ENCODE results near the gene MFN2.

DNA sequence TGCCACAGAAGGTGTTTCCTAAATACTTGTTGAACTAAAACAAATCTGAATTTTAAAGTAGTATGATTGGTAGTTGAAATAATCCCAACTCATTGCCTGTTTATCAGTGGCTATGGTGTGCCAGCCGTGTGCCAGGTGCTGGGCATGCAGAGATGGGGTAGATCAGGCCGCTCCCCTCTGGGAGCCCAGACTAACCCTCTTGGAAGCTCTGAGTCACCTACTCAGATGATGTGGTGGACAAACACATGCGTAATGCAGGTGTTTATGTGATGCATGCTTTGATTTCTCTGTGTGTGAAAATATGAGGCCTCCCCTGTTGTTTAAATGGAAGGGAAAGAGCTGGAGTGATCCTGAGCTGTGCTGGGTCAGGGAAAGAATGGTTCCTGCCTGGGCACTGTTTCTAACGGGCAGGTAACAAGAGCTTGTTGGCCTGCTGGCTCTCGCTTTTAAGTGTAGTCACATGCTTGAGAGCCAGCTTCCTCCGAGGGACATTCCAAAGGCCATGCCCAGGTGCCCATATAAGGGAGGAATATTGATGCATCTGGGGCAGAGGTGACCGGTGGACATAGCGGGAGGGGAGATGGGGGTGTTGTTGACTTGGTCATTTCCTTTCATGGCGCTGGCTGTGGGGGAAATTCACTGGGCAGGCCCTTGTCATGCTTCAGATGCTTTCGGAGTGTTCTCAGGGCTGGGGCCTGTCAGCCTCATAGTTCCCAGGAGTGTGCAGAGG, 10.2 kb downstream of the MFN2 start:
- TF ChIP-seq, protein P1, sequence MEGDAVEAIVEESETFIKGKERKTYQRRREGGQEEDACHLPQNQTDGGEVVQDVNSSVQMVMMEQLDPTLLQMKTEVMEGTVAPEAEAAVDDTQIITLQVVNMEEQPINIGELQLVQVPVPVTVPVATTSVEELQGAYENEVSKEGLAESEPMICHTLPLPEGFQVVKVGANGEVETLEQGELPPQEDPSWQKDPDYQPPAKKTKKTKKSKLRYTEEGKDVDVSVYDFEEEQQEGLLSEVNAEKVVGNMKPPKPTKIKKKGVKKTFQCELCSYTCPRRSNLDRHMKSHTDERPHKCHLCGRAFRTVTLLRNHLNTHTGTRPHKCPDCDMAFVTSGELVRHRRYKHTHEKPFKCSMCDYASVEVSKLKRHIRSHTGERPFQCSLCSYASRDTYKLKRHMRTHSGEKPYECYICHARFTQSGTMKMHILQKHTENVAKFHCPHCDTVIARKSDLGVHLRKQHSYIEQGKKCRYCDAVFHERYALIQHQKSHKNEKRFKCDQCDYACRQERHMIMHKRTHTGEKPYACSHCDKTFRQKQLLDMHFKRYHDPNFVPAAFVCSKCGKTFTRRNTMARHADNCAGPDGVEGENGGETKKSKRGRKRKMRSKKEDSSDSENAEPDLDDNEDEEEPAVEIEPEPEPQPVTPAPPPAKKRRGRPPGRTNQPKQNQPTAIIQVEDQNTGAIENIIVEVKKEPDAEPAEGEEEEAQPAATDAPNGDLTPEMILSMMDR (IDR thresholded peaks at IDR 0.05): no peak
- TF ChIP-seq POLR2A (IDR thresholded peaks at IDR 0.05): no peak
